HG02938 (cell line): ENCODE results near the gene NBPF26.
"Not testable (repeated sequence)": the region's sequence is repeated elsewhere in the genome, so short reads cannot be mapped to it uniquely, and the experiment has no call there.

Experiments used
- ATAC-seq: cut with Tn5 transposase; IDR thresholded peaks from one replicate; pipeline ENCODE4 v1.9.1; 2021; ENCODE audit warnings: mild to moderate bottlenecking, moderate library complexity; ENCODE audit not compliant: unreplicated experiment

Gene NBPF26

DNA sequence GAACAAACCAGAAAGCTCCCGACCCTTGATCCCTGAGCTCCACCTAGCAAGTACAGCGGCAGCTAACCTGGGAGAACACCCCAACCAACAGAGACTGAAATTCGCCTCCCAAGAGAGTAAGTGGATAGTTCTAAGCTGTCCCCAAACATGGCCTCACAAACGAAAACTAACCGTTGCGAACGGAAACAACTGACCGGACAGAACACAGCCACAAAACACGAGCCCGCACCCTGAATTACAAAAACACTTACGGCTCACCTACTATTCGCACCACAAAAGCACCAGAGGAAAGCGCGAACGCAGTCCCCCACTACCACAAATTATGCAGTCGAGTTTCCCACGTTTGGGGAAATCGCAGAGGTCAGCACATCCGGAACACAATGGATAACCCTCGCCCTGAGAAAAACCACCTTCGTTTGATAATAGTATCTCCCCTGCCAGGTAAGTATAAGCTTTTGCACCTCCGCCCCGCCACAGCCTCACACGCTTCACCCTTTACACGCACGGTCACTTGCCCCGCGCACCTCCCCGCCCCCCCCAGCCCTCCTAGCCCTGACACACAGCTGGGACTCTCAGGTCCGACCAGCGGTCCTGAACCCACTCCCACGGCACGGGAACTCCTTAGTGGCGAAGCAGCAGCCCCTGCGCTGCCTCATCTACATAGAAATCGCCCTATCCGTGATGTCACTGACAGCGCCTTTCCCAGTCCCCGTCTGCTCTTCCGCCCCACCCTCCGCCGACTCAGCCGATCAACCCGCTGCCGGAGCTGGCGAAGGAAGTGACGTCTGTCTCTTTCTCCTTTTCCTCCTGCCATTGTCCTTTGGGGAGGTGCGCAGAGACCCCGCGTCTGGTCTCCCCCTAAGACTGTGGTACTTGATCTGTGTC, 127.0 kb downstream of the NBPF26 start:
- not testable (repeated sequence) for ATAC-seq

DNA sequence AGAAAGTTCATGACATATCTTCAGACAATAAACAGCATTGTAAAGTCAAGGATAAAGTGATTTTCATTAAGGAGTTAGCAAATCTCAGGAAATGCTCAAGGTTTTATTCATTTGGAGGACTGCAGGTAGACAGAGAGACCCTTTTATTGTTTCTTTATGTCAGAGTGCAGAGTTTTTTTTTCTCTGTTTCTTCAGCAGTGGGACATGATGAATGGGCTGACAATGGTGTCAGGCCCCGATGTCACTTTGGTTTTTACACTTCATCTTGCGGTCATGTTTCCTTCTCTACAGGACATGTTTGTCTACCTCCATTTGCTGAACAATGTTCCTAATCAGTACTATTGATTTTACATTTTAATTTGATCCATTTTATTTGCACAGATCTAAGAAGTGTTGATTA, 134.4 kb downstream of the NBPF26 start:
- ATAC-seq = not testable (repeated sequence)

DNA sequence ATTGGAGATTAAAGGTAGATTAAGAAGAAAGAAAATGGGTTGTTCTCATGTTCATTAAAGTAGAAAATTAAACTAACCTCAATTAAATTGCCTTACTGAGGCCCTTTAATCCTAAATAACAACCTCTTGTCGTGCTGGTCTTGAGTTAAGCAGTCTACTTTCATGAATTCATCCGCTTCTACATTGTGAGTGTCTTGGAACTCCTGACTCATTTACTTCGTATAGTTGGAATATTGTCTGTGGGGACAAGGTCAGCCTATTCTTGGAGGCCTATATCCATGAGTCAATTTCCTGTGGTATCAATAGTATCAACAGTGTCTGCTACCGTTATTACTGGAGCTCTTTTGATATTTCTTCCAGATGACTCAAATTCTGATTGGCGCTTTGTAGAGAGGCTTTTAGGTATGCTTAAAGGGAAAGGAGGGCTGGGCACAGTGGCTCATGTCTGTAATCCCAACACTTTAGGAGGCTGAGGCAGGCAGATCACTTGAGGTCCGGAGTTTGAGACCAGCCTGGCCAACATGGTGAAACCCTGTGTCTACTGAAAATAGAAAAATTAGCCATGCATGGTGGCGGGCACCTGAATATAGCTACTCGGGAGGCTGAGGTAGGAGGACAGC, 136.0 kb downstream of the NBPF26 start:
- not testable (repeated sequence) for ATAC-seq

DNA sequence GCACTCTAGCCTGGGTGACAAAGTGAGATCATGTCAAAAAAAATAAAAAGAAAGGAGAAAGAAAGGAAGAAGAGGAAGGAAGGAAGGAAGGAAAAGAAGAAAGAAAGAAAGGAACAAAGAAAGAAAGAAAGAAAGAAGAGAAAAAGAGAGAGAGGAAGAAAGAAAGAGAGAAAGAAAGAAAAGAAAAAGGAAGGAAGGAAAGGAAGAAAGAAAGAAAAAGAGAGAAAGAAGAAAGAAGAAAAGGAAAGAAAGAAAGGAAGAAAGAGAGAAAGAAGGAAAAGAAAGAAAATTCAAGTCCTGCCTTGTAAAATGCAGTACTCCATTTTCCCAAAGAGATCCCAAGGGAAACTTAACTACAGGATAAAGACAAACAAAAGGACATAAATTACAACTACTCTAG, 154.5 kb downstream of the NBPF26 start:
- ATAC-seq = not testable (repeated sequence)

DNA sequence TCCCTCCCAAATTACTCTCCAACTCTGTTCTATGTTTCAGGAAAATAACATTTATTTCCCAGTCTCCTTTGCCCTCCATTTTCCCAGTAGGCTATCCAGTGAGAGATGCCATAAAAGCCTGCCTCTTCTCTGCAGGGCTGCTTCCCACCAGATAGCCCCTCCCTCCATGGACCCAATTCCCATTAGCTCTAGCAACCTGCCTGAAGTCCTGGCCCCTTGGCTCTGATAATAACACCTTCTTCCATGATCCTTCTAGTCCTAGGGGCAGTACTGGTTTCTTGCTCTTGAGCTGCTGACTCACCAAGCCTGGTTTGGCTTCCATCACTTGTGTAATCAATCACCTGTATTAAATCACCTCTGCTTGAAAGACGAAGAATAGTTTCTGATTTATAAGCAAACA, 156.3 kb downstream of the NBPF26 start:
- ATAC-seq = not testable (repeated sequence)

DNA sequence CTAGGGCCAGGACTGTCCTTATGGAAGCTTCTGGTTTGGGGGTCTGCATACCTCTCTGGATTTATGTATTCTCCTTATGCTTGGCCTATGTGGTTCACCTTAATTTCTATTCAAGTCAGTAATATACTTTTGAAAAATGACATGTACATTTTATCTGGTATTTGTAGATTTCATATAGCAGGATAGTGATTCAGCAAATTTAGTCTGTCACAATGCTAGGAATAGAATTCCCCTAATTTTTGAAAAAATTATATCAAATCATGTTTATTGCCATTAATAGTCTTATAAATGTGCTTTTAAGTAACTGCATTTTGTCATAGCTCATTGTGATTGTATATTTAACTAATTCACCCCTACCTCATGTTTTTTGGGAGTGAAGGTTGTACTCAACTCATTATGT, 158.2 kb downstream of the NBPF26 start:
- ATAC-seq = not testable (repeated sequence)
